GM23338 (cell line): ENCODE results near the gene MPEG1. TPM values are rescaled to one million over a fixed set of nuclear protein-coding genes. Genes with fewer than 3 reads are reported as not detected.

Source experiments
- ATAC-seq: fragments of 200-7000 bp; cut with Tn5 transposase; 3 replicates; pipeline ENCODE4 v1.9.1; 2020
- DNase-seq: peaks from one replicate; pipeline ENCODE4 v3.0.0-alpha.2; 2015; ENCODE audit warnings: low spot score
- H2AFZ ChIP-seq: fragments of 200-600 bp; sonication (generic); 2 replicates; pipeline ENCODE4 v1.8.0; 2016; ENCODE audit warnings: antibody characterized with exemption, mild to moderate bottlenecking, moderate library complexity
- H3F3A ChIP-seq: fragments of 200-600 bp; sonication (generic); replicated peaks from 2 replicates; pipeline ENCODE4 v1.8.0; 2017; ENCODE audit warnings: antibody characterized with exemption, mixed run types, low read depth
- H3K27ac ChIP-seq: fragments of 200-600 bp; sonication (generic); 2 replicates; pipeline ENCODE4 v1.6.1; 2016; ENCODE audit warnings: low read depth
- H3K27me3 ChIP-seq: fragments of 200-600 bp; sonication (generic); 2 replicates; pipeline ENCODE4 v1.8.0; 2016; ENCODE audit warnings: mild to moderate bottlenecking, mixed run types, moderate library complexity; ENCODE audit not compliant: insufficient read depth
- H3K36me3 ChIP-seq: fragments of 200-600 bp; sonication (generic); 2 replicates; pipeline ENCODE4 v1.8.0; 2016; ENCODE audit warnings: mild to moderate bottlenecking; ENCODE audit not compliant: insufficient read depth
- H3K4me1 ChIP-seq: fragments of 200-600 bp; sonication (generic); 2 replicates; pipeline ENCODE4 v1.8.0; 2016; ENCODE audit warnings: mild to moderate bottlenecking, moderate library complexity; ENCODE audit not compliant: insufficient read depth
- H3K4me2 ChIP-seq: fragments of 200-600 bp; sonication (generic); 2 replicates; pipeline ENCODE4 v1.7.1; 2017; ENCODE audit warnings: mixed run types
- H3K4me3 ChIP-seq: fragments of 200-600 bp; sonication (generic); 2 replicates; pipeline ENCODE4 v1.6.1; 2016; ENCODE audit warnings: mixed run types
- H3K79me2 ChIP-seq: fragments of 200-600 bp; sonication (generic); replicated peaks from 2 replicates; pipeline ENCODE4 v1.8.0; 2017; ENCODE audit warnings: mild to moderate bottlenecking; ENCODE audit not compliant: insufficient read depth
- H3K9me2 ChIP-seq: fragments of 200-600 bp; sonication (generic); 2 replicates; pipeline ENCODE4 v1.8.0; 2017; ENCODE audit not compliant: insufficient read depth
- H4K20me1 ChIP-seq: fragments of 200-600 bp; sonication (generic); replicated peaks from 2 replicates; pipeline ENCODE4 v1.8.0; 2017; ENCODE audit warnings: mild to moderate bottlenecking; ENCODE audit not compliant: insufficient read depth
- H3K27ac Mint-ChIP-seq: 2 replicates; pipeline ENCODE4 v1.8.0; 2020; ENCODE audit warnings: inconsistent platforms, mild to moderate bottlenecking, moderate library complexity, mixed read lengths
- H3K27me3 Mint-ChIP-seq: 3 replicates; pipeline ENCODE4 v1.8.0; 2022; ENCODE audit warnings: low read depth, mild to moderate bottlenecking, moderate library complexity, mixed read lengths, inconsistent platforms; ENCODE audit not compliant: insufficient read depth, poor library complexity
- H3K36me3 Mint-ChIP-seq: 3 replicates; pipeline ENCODE4 v1.8.0; 2021; ENCODE audit warnings: low read depth, mild to moderate bottlenecking, inconsistent platforms, moderate library complexity, mixed read lengths
- H3K4me1 Mint-ChIP-seq: 3 replicates; pipeline ENCODE4 v1.8.0; 2020; ENCODE audit warnings: mild to moderate bottlenecking, inconsistent platforms, mixed read lengths
- H3K4me3 Mint-ChIP-seq: 3 replicates; pipeline ENCODE4 v1.8.0; 2021; ENCODE audit warnings: moderate library complexity, mild to moderate bottlenecking, inconsistent platforms, mixed read lengths
- H3K9me3 Mint-ChIP-seq: 3 replicates; pipeline ENCODE4 v1.8.0; 2020; ENCODE audit warnings: moderate library complexity, mild to moderate bottlenecking, inconsistent platforms, mixed read lengths
- CREB1 ChIP-seq: fragments of 250-450 bp; sonication (Bioruptor Pico); IDR thresholded peaks from 2 replicates; pipeline ENCODE4 v1.5.0; 2020; ENCODE audit warnings: low read depth, mild to moderate bottlenecking, moderate library complexity
- CTCF ChIP-seq, 2 experiments: fragments of 200-600 bp in 1 of 2; sonication (generic) in 1 of 2; conservative IDR thresholded peaks; 2 replicates each; pipeline versions ENCODE4 v1.5.1 to v1.6.1; 2016 to 2017; ENCODE audit warnings: antibody characterized with exemption in 2 of 2, low read depth in 2 of 2, mild to moderate bottlenecking in 2 of 2, moderate library complexity in 1 of 2
- ETS1 ChIP-seq: IDR thresholded peaks from 2 replicates; pipeline ENCODE4 v1.6.1; 2016; ENCODE audit warnings: antibody characterized with exemption
- EZH2 ChIP-seq: fragments of 200-600 bp; sonication (generic); IDR thresholded peaks from one replicate; pipeline ENCODE4 v1.8.0; 2017; ENCODE audit warnings: antibody characterized with exemption, mild to moderate bottlenecking, low read depth; ENCODE audit not compliant: unreplicated experiment
- EZH2phosphoT487 ChIP-seq: fragments of 200-600 bp; sonication (generic); IDR thresholded peaks from one replicate; pipeline ENCODE4 v1.8.1; 2018; ENCODE audit warnings: antibody characterized with exemption; ENCODE audit not compliant: unreplicated experiment
- NANOG ChIP-seq: IDR thresholded peaks from 2 replicates; pipeline ENCODE4 v1.6.1; 2016; ENCODE audit warnings: antibody characterized with exemption, borderline replicate concordance
- POLR2AphosphoS5 ChIP-seq: IDR thresholded peaks from 2 replicates; pipeline ENCODE4 v1.6.1; 2016; ENCODE audit warnings: antibody characterized with exemption, low read depth
- STAT1 ChIP-seq: IDR thresholded peaks from one replicate; pipeline ENCODE4 v1.6.1; 2016; ENCODE audit warnings: antibody characterized with exemption; ENCODE audit not compliant: unreplicated experiment
- ZNF331 ChIP-seq: fragments of 250-450 bp; sonication (Bioruptor Pico); IDR thresholded peaks from 2 replicates; pipeline ENCODE4 v1.5.0; 2020; ENCODE audit warnings: low read depth, mild to moderate bottlenecking, moderate library complexity
- polyA plus RNA-seq: library from polyadenylated mRNA; unstranded; fragments of >200 nt; fragmentation: Nextera tagmentation; extraction: Ambion mirVana; gene quantifications from 2 replicates; pipeline ENCODE4 v1.2.1, GENCODE V29; 2016
- total RNA-seq: library from RNA; depleted of rRNA; stranded (reverse); fragments of >200 nt; shearing (Covaris generic); gene quantifications from 2 replicates; pipeline ENCODE4 v1.2.3, GENCODE V29; 2014
- TF ChIP-seq, protein P1 (sequence below): fragments of 250-450 bp; sonication (Bioruptor Pico); IDR thresholded peaks from 2 replicates; pipeline ENCODE4 v1.5.0; 2020; ENCODE audit warnings: mild to moderate bottlenecking, moderate library complexity

The MPEG1 gene
- total and polyA plus RNA-seq, 2 experiments from 2014 or later = not detected

GRCh38 chr11:59206635-59207034, 6.1 kb downstream of the MPEG1 start:
- Mint-ChIP-seq H3K4me1 (peaks cover 6% of the 10 kb centered on the region; the same call in 2 of the 3 replicates), H3K27ac (no peak overlapping the region; the same call in 1 of the 2 replicates), H3K36me3 (peaks cover 34% of the 10 kb centered on the region), H3K9me3 (no peaks in the 10 kb centered on the region; the same call in 1 of the 3 replicates), H3K27me3 (peaks cover 11% of the 10 kb centered on the region), H3K4me3 (no peak overlapping the region)
- H3K9me2 ChIP-seq = peaks cover 3% of the 10 kb centered on the region; the same call in 1 of the 2 replicates
- peak; percentile 91 for ATAC-seq
- H3F3A ChIP-seq = no peaks in the 10 kb centered on the region
- no peak overlapping the region for H3K27ac ChIP-seq
- H4K20me1 ChIP-seq = no peaks in the 10 kb centered on the region; the same call in 1 of the 2 replicates
- no peaks in the 10 kb centered on the region for H3K27me3 ChIP-seq
- TF ChIP-seq STAT1 = no peak
- TF ChIP-seq CTCF (conservative IDR thresholded peaks at IDR 0.05; ENCODE audit: low read depth in 2 of 2) = peak; percentile 65 to 76
- H3K36me3 ChIP-seq = peaks cover 6% of the 10 kb centered on the region; the same call in 1 of the 2 replicates
- DNase-seq = peak; percentile 73
- no peaks in the 10 kb centered on the region for H3K79me2 ChIP-seq
- H3K4me1 ChIP-seq = peaks cover 4% of the 10 kb centered on the region; the same call in 1 of the 2 replicates
- no peak overlapping the region for H3K4me2 ChIP-seq
- no peak overlapping the region for H3K4me3 ChIP-seq
- no peak overlapping the region for H2AFZ ChIP-seq

DNA sequence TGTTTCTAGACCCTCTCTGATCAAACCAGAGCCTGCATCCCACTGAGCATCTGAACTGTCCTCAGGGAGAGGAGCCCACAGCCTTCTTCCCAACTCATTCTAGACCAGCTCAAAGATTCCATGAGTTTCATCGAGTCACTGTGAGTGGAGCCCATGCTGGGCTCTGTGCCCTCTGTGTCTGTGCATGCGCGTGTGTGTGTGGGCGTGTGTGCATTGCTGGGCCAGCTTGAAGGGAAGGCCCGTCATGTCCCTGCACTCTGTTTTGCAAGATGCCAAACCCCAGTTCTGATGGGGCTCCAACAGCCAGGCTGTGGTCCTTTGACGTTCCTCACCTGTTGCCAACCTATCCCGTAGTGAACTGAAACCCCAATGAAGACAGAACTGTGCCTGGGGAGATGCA, 7.1 kb downstream of the MPEG1 start:
- Histone ChIP-seq H3K4me1 (peaks cover 4% of the 10 kb centered on the region; the same call in 1 of the 2 replicates), H3K36me3 (peaks cover 6% of the 10 kb centered on the region; the same call in 1 of the 2 replicates), H2AFZ (no peak overlapping the region), H3F3A (no peaks in the 10 kb centered on the region), H3K4me2 (no peak overlapping the region), H3K79me2 (no peaks in the 10 kb centered on the region), H3K27me3 (no peaks in the 10 kb centered on the region), H3K4me3 (no peak overlapping the region), H3K9me2 (peaks cover 3% of the 10 kb centered on the region; the same call in 1 of the 2 replicates), H3K27ac (no peak overlapping the region), H4K20me1 (no peaks in the 10 kb centered on the region; the same call in 1 of the 2 replicates)
- no peak for ATAC-seq
- Mint-ChIP-seq H3K27me3 (peaks cover 11% of the 10 kb centered on the region), H3K4me1 (peaks cover 8% of the 10 kb centered on the region; the same call in 2 of the 3 replicates), H3K9me3 (no peaks in the 10 kb centered on the region; the same call in 2 of the 3 replicates), H3K27ac (no peak overlapping the region), H3K4me3 (no peak overlapping the region), H3K36me3 (peaks cover 38% of the 10 kb centered on the region)
- no peak for DNase-seq
- TF ChIP-seq CTCF (conservative IDR thresholded peaks at IDR 0.05; ENCODE audit: low read depth in 2 of 2) = no peak
- TF ChIP-seq NANOG = no peak
- TF ChIP-seq EZH2phosphoT487 = no peak
- no peak for TF ChIP-seq STAT1
- TF ChIP-seq CREB1 (CRISPR knock-in tag) = no peak
- TF ChIP-seq POLR2AphosphoS5 = no peak
- no peak for TF ChIP-seq ETS1
- TF ChIP-seq, protein P1, sequence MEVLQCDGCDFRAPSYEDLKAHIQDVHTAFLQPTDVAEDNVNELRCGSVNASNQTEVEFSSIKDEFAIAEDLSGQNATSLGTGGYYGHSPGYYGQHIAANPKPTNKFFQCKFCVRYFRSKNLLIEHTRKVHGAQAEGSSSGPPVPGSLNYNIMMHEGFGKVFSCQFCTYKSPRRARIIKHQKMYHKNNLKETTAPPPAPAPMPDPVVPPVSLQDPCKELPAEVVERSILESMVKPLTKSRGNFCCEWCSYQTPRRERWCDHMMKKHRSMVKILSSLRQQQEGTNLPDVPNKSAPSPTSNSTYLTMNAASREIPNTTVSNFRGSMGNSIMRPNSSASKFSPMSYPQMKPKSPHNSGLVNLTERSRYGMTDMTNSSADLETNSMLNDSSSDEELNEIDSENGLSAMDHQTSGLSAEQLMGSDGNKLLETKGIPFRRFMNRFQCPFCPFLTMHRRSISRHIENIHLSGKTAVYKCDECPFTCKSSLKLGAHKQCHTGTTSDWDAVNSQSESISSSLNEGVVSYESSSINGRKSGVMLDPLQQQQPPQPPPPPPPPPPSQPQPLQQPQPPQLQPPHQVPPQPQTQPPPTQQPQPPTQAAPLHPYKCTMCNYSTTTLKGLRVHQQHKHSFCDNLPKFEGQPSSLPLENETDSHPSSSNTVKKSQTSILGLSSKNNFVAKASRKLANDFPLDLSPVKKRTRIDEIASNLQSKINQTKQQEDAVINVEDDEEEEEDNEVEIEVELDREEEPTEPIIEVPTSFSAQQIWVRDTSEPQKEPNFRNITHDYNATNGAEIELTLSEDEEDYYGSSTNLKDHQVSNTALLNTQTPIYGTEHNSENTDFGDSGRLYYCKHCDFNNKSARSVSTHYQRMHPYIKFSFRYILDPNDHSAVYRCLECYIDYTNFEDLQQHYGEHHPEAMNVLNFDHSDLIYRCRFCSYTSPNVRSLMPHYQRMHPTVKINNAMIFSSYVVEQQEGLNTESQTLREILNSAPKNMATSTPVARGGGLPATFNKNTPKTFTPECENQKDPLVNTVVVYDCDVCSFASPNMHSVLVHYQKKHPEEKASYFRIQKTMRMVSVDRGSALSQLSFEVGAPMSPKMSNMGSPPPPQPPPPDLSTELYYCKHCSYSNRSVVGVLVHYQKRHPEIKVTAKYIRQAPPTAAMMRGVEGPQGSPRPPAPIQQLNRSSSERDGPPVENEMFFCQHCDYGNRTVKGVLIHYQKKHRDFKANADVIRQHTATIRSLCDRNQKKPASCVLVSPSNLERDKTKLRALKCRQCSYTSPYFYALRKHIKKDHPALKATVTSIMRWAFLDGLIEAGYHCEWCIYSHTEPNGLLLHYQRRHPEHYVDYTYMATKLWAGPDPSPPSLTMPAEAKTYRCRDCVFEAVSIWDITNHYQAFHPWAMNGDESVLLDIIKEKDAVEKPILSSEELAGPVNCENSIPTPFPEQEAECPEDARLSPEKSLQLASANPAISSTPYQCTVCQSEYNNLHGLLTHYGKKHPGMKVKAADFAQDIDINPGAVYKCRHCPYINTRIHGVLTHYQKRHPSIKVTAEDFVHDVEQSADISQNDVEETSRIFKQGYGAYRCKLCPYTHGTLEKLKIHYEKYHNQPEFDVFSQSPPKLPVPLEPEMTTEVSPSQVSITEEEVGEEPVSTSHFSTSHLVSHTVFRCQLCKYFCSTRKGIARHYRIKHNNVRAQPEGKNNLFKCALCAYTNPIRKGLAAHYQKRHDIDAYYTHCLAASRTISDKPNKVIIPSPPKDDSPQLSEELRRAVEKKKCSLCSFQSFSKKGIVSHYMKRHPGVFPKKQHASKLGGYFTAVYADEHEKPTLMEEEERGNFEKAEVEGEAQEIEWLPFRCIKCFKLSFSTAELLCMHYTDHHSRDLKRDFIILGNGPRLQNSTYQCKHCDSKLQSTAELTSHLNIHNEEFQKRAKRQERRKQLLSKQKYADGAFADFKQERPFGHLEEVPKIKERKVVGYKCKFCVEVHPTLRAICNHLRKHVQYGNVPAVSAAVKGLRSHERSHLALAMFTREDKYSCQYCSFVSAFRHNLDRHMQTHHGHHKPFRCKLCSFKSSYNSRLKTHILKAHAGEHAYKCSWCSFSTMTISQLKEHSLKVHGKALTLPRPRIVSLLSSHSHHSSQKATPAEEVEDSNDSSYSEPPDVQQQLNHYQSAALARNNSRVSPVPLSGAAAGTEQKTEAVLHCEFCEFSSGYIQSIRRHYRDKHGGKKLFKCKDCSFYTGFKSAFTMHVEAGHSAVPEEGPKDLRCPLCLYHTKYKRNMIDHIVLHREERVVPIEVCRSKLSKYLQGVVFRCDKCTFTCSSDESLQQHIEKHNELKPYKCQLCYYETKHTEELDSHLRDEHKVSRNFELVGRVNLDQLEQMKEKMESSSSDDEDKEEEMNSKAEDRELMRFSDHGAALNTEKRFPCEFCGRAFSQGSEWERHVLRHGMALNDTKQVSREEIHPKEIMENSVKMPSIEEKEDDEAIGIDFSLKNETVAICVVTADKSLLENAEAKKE (CRISPR knock-in tag) = no peak
- TF ChIP-seq ZNF331 = no peak
- no peak for TF ChIP-seq EZH2
